ENCODE results near the gene ATF7IP.
"Not testable (repeated sequence)": the region's sequence is repeated elsewhere in the genome, so short reads cannot be mapped to it uniquely, and the experiment has no call there.

Gene ATF7IP

DNA sequence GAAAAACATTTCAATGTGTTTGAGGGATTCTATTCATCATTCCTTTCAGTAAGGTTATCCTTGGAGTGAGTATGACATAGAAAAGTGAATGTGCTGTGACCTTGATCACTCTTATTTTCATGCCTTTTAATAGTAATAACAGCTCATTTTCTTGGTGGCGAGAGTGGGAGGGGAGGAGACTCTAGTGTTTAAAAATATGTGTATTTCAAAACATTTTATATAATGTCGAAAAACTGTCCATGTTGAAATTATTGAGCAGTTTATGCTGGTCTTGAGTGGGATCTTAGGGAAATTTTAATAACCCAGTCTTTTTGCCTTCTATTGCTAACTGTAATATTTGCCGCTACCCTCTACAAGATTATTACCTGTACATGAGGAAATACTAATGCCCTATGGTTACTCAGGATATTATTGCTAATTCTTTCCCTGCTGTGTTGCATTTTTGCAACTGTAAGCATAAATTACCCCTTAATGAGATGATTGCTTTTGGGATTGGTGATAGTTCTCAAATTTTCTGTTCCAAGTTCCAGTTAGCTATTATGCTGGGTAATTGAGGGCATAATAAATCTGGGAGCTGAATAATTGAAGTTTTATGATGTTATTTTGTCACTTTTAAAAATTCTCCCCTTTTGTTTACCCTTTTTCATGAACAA is 21.9 kb downstream of the ATF7IP start:
- DNase-seq (ENCODE audit: insufficient read length) (no peak), FAIRE-seq (peak; percentile 62)
- TF ChIP-seq POLR2AphosphoS5 (IDR thresholded peaks at IDR 0.05; ENCODE audit: low read depth, low read length) (no peak), TAF1 (IDR thresholded peaks at IDR 0.05; ENCODE audit: borderline replicate concordance, low read depth, low read length) (no peak), POLR2A (IDR thresholded peaks at IDR 0.05; ENCODE audit: low read depth, low read length) (no peak)

DNA sequence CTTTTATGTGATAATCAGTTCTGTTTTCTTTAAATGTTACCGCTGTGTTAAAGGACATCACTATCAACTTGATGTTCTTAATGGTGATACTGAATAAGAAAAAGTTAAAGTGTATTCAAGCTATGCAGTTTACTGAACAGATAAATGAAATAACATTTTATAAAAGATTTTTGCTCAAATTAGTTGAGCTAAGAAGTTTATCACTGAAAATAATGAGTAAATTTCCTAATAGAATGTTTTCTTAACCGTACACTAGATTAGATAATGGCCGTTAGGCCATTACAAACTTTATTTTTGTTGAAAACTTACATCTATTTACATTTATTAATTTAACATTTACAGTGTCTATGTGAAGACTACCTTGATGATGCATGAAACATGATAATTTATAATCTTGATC is 25.0 kb downstream of the ATF7IP start:
- DNase-seq (ENCODE audit: insufficient read length) (no peak), FAIRE-seq (peak; percentile 77)
- TF ChIP-seq TAF1 (IDR thresholded peaks at IDR 0.05; ENCODE audit: borderline replicate concordance, low read depth, low read length) (no peak), POLR2A (IDR thresholded peaks at IDR 0.05; ENCODE audit: low read depth, low read length) (no peak)

DNA sequence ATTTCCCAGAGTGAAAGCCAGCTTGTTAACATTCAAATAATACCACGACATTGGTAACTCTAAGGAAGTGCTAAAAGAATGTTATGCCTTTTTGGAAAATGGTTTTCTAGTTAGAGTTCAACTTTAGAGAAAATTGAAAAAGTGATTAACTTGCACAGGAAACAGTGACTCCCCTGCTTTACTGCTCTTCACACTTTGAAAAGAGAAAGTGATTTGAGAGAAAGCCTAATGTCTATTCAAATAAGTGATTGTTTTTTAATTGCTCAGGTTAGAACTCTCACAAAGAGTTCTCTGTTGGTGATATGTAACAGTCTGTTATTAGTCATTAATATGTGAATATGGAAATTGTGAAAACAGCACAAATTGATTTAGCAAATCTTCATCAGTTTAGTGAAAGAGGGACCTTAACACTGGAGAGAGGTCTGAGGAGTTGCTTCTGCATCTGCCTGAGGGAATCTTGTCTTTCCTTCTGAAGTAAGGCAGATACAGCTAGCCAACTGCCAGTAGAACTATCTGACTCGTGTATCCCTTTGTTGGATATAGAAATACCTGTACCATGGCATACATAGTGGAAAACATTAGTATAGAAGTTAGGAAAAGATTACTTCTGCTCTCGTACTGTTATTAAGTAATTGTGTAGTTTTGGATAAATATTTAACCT is 25.5 kb downstream of the ATF7IP start:
- FAIRE-seq, result peak; percentile 82
- TF ChIP-seq POLR2AphosphoS5 (IDR thresholded peaks at IDR 0.05; ENCODE audit: low read depth, low read length) (no peak), POLR2A (IDR thresholded peaks at IDR 0.05; ENCODE audit: low read depth, low read length) (no peak), TAF1 (IDR thresholded peaks at IDR 0.05; ENCODE audit: borderline replicate concordance, low read depth, low read length) (no peak)
- no peak for DNase-seq (ENCODE audit: insufficient read length)

GRCh38 chr12:14393751-14394150 is 28.3 kb downstream of the ATF7IP start:
- no peak for DNase-seq (ENCODE audit: insufficient read length)
- no peak for TF ChIP-seq POLR2A (IDR thresholded peaks at IDR 0.05; ENCODE audit: low read depth, low read length)
- no peak for TF ChIP-seq POLR2AphosphoS5 (IDR thresholded peaks at IDR 0.05; ENCODE audit: low read depth, low read length)
- no peak for TF ChIP-seq TAF1 (IDR thresholded peaks at IDR 0.05; ENCODE audit: borderline replicate concordance, low read depth, low read length)
- FAIRE-seq, result peak; percentile 62

DNA sequence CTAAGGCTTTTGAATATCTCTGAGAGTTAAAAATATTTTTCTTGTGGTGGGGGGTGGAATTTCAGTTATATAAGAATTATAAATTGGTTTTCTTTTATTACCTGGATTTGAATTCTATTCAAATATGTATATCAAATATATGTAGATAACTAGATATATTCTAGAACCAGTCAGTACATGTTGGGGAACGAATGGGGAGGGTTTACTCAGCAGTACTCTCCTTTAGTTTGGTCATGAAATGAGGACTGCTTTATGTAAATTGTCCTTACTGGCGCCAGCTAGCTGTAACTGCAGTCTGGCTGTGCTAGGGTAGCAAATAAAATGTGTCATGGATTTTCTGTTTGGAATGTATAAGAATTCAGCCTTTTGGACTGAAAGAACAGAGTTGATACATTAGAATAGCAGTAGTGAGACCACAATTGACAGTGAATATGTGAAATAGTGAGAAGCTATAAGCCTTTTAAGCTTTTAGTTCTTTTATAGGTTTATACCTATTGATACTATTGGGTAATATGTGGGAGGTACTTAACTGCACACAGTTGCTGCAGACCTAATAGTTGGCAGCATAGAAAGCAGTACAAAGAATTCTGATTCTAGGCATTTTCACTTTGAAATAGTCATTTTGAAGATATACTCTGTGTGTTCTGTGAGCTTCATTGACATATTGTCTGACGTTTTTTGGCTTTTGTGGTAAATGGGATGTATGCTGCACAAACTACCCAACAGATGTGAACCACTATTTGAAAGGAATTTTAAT is 29.0 kb downstream of the ATF7IP start:
- TF ChIP-seq POLR2AphosphoS5 (IDR thresholded peaks at IDR 0.05; ENCODE audit: low read depth, low read length) (no peak), POLR2A (IDR thresholded peaks at IDR 0.05; ENCODE audit: low read depth, low read length) (no peak), TAF1 (IDR thresholded peaks at IDR 0.05; ENCODE audit: borderline replicate concordance, low read depth, low read length) (no peak)
- peak; percentile 95 for FAIRE-seq
- no peak for DNase-seq (ENCODE audit: insufficient read length)

GRCh38 chr12:14395074-14395778 is 29.7 kb downstream of the ATF7IP start:
- FAIRE-seq (peak; percentile 73), DNase-seq (ENCODE audit: insufficient read length) (no peak)
- no peak for TF ChIP-seq POLR2AphosphoS5 (IDR thresholded peaks at IDR 0.05; ENCODE audit: low read depth, low read length)
- TF ChIP-seq TAF1 (IDR thresholded peaks at IDR 0.05; ENCODE audit: borderline replicate concordance, low read depth, low read length), result no peak
- TF ChIP-seq POLR2A (IDR thresholded peaks at IDR 0.05; ENCODE audit: low read depth, low read length), result no peak

DNA sequence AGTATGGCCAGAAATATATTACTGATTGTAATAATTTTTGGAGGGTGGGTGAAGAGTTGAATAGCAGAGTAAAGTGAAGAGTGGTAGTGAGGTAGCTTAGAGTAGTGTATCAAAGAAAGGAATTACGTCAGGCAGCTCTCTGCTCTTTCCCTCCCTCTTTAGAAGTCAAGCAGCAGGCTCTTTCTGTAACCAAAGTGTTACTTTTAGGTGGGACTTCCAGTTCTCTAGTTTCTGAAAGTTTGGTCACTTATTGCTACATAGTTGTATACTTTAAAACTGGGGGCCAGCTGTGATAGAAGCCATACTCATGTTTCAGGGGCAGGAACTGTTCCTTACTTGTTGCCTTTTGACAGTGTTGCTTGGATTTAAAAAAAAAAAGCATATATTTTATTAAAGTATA is 30.6 kb downstream of the ATF7IP start:
- FAIRE-seq, result peak; percentile 81
- TF ChIP-seq POLR2AphosphoS5 (IDR thresholded peaks at IDR 0.05; ENCODE audit: low read depth, low read length) (no peak), POLR2A (IDR thresholded peaks at IDR 0.05; ENCODE audit: low read depth, low read length) (no peak), TAF1 (IDR thresholded peaks at IDR 0.05; ENCODE audit: borderline replicate concordance, low read depth, low read length) (no peak)
- no peak for DNase-seq (ENCODE audit: insufficient read length)

DNA sequence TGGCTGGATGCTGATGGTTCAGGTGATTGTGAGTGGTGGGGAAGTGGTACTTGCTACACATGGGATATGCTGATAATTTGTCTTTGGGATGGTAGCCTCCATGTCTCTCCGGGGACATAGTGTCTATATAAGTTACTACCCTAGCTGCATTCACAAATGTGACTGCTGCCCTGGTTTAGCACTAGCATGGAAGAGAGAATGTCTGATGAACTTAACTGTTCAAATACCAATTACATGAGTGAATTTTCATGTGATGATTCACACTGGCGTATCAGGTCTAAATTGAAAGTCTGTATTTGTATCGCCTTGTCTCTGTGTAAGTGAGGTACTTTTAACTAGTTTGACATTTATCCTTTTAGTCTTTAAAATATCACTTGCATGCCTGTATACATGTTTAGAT is 34.4 kb downstream of the ATF7IP start:
- TF ChIP-seq TAF1 (IDR thresholded peaks at IDR 0.05; ENCODE audit: borderline replicate concordance, low read depth, low read length) (no peak), POLR2AphosphoS5 (IDR thresholded peaks at IDR 0.05; ENCODE audit: low read depth, low read length) (no peak), POLR2A (IDR thresholded peaks at IDR 0.05; ENCODE audit: low read depth, low read length) (no peak)
- no peak for DNase-seq (ENCODE audit: insufficient read length)
- FAIRE-seq, result peak; percentile 36

DNA sequence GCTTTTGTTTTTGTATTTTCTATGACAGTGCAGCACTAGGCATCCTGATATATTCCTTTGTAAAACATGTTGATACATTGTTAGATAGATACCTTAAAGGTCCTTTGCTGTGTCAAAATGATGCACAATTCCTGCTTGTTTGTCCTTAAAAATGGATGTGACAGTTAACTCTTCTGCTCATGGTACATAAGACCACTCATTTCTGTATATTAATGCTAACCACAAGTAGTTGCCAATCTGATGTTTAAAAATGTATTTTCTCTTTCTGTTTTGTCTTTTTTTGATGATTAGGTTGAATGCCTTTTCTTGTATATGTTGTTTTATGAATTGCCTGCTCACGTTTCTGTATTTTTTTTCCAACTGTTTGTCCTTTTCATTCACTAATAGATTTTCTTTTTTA is 35.1 kb downstream of the ATF7IP start:
- FAIRE-seq (no peak), DNase-seq (ENCODE audit: insufficient read length) (no peak)
- TF ChIP-seq POLR2AphosphoS5 (IDR thresholded peaks at IDR 0.05; ENCODE audit: low read depth, low read length) (no peak), POLR2A (IDR thresholded peaks at IDR 0.05; ENCODE audit: low read depth, low read length) (no peak), TAF1 (IDR thresholded peaks at IDR 0.05; ENCODE audit: borderline replicate concordance, low read depth, low read length) (no peak)

- not testable (repeated sequence) for DNase-seq (ENCODE audit: insufficient read length); FAIRE-seq
Observed at GRCh38 chr12:14401267-14401666, 35.8 kb downstream of the ATF7IP start.

GRCh38 chr12:14402697-14403096 is 37.2 kb downstream of the ATF7IP start:
- no peak for DNase-seq (ENCODE audit: insufficient read length)
- FAIRE-seq, result no peak
- TF ChIP-seq POLR2A (IDR thresholded peaks at IDR 0.05; ENCODE audit: low read depth, low read length), result no peak
- no peak for TF ChIP-seq POLR2AphosphoS5 (IDR thresholded peaks at IDR 0.05; ENCODE audit: low read depth, low read length)
- no peak for TF ChIP-seq TAF1 (IDR thresholded peaks at IDR 0.05; ENCODE audit: borderline replicate concordance, low read depth, low read length)
